Activated naive CD8-positive, alpha-beta T cell treated with anti-CD3 and anti-CD28 coated beads, Interleukin-2, amount 50 U/mL, for 16 hours (primary cell): ENCODE results near the gene CACNA2D3.

Source experiments
- DNase-seq: peaks from one replicate; pipeline ENCODE4 v3.0.0-alpha.2; 2020; ENCODE audit warnings: low read depth, low spot score

Gene CACNA2D3

DNA sequence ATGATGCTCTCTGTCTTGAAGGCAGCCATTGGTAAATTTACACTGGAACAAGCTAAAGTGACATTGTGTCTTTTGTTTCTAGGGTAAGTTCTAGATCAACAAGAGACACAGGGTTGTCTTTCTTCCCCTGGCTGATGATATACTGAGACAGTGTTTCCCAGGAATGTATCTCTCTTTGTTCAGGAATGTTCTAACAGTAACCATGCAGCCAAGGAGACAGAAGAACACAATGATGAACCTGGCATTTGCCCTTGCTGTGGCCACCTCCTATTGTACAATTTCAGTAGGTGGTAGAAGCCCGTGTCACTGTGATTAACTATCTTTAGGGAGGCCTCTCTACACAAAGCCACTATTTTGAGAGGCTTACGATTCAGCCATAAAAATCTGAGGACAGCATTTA, 674.8 kb downstream of the CACNA2D3 start:
- DNase-seq = no peak

GRCh38 chr3:54800478-54800877, 678.1 kb downstream of the CACNA2D3 start:
- DNase-seq = no peak

DNA sequence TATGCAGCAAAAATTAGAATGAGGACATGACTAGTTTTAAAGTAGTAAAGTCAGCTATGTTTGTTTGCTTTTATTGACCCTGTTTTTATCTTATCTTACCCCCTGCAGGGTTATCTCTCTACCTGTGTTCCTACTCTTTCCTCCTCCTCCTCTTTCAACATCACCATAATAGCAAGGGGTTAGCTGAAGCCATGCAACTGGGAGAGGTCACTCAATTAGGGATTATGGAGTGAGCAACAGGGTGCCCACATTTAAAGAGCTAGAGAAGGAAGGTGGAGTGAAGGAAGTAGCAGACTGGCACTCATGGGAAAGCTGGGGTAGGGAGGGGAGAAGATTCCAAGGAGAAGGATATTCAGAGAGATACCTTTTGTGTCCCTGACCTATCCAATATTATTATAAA, 679.6 kb downstream of the CACNA2D3 start:
- no peak for DNase-seq

DNA sequence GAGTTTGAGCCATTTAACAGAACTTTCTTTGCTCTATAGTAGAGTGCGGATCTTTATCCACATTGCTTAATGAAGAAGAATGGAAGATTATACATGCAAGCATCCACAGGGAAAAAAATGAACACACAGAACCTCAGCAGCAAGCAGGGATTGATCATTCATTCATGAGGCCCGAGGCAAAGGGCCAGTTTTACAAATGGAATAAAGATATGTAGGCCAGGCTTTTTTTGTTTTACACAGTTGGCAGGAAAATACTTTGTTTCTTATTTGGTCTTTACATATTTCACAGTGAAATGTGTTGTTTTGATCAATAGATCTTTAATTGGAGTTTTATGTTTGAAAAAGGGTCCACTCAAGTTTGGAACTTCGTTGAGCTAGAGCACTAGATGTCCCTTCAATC, 688.0 kb downstream of the CACNA2D3 start:
- DNase-seq = no peak

GRCh38 chr3:54814224-54814623, 691.9 kb downstream of the CACNA2D3 start:
- no peak for DNase-seq

DNA sequence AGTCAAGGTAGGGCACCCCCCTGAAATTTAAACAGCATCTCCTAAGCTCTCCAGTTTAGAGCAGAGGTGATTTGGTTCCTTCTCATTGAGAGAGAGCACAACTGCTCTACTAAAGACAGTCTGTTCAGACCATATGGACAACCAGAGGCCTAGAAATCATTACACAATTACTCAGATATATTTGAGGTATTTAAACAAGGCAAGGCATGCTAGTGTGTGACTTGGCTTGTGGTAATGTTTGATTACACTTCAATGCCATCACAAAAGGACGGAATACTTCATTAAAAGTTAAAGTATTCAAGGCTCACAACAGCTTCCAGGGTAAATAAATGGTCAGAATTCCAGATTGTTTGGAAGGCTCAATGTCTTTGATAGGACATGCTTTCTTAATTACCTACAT, 695.3 kb downstream of the CACNA2D3 start:
- no peak for DNase-seq

DNA sequence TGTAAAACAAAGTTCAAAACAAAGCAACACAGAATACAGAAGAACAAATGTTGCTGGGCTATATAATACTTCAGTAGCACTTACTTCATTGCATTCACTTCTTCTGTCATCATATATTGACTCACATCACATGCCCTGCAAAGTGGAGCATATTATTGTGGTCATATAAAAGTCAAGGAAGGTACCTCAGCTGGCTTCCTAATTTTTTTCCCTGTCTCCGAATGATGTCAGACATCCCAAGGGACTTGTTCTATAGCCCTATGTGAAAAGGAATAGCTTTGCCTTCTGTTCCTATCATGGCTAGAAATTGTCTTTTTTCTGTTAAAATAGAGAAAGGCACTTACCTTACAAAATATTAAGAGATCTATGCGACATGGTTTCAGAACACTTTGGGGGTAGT, 696.1 kb downstream of the CACNA2D3 start:
- DNase-seq = no peak

- no peak for DNase-seq
Measured at GRCh38 chr3:54818942-54819341, 696.6 kb downstream of the CACNA2D3 start.

DNA sequence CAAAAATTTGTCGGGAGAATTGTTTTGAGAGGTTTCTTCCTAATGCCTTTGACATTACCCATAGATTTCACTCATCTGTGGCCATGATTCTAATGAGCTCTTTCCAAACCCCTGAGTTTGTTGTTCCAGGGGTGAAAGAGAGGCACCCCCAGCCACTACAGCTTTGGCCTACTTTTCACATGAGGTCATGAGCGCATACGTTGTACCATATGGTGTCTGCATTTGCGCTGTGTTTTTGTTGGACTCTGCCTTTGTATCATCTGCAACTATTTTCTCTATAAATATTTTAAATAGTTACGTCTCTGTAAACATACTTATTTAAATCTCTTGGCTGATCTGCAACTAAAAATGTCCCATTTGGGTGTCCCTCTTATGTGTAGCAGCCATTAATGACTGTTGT, 697.6 kb downstream of the CACNA2D3 start:
- no peak for DNase-seq

GRCh38 chr3:54822206-54822605, 699.9 kb downstream of the CACNA2D3 start:
- DNase-seq = no peak

DNA sequence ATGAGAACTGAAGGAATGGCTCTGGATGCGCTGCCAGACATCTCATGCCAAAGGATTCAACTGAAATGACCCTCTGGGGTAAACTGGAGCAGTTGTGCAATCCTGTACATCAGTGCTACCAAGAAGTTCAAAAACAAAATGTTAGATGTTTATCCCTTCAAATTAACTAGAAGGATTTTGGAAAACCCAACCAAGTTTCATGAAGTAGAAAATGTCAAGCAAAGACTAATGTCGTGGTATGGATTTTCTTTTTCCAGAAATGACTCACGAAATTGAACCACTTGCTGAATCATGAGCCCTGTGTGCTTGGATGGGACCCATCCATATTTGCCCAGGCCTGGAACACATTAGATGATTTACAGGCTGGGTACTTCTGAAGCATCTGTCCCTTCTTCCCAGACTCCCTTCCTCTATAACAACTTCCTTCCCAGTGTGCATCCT, 703.9 kb downstream of the CACNA2D3 start:
- DNase-seq = no peak

DNA sequence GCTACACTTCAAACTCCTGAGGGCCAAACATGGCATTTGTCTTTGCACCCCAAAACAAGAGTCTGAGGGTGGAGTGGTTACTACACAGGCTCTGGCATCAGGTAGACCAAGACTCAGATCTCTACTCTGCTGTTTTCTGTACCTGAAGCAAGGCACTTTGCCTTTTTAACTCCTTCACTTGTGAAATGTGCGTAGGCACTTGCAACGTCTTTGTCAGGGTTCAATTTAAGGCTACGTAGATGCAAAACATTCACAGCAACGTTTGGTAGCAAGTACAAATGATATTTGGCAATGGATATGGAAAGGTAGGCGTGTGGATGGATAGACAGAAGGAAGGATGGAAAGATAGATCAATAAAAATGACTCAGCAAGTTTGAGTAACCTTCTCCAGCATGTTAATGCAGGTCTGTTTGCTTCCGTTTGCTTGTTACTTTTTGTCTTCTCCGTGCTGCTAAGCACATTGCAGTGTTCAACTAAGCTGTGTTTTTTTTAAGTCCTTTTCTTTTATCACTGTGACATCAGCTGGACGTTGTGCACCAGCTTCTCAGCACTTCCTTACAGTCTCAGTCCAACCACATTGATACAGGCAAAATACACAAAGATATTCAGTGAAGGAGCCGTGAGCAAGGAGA, 704.8 kb downstream of the CACNA2D3 start:
- no peak for DNase-seq

DNA sequence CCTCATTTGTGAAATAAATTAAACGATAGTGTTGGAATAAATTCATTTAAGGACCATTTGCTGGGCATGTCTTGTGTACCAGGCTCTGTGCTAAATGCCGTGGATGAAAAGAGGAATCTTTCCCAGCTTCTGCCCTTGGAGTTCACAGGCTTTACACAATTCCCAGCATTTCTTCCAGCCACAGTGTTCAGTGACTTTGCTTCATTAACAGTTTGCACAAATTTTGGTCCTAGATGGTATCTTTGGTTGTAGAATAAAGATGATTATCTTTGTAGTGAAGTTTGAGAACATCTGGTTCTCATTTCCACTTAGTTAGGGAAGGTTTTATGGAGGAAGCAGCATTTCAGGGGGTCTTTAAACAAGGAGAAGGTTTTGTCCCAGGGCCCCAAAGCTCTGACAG, 705.4 kb downstream of the CACNA2D3 start:
- DNase-seq = no peak

GRCh38 chr3:54830658-54831057, 708.3 kb downstream of the CACNA2D3 start:
- no peak for DNase-seq

- DNase-seq = no peak
Measured at GRCh38 chr3:54831112-54831511, 708.8 kb downstream of the CACNA2D3 start.

- DNase-seq = no peak
Measured at GRCh38 chr3:54832876-54833275, 710.5 kb downstream of the CACNA2D3 start.

- no peak for DNase-seq
Measured at GRCh38 chr3:54835701-54836100, 713.3 kb downstream of the CACNA2D3 start.

- no peak for DNase-seq
Measured at GRCh38 chr3:54836871-54837270, 714.5 kb downstream of the CACNA2D3 start.

DNA sequence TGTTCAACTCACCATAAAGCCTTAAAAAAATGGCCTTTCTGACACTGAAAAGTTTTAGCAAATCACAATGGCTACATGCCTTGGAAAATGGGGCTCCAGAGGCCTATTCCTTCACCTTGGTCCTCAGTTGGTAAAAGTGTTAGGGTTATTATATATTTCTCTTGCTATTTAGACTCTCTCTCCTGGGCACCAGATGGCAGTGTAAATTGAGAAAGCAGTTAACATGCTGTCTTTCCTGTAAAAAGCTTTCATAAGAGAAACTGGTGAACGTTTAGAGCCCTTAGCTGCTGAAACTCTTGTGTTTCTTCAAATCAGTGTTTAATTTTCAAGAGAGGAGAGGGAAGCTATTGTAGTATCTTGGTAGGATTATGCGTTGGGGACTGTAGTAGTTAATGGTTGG, 715.6 kb downstream of the CACNA2D3 start:
- DNase-seq = no peak

- no peak for DNase-seq
Measured at GRCh38 chr3:54841471-54841870, 719.1 kb downstream of the CACNA2D3 start.

GRCh38 chr3:54843352-54843751, 721.0 kb downstream of the CACNA2D3 start:
- DNase-seq = no peak

DNA sequence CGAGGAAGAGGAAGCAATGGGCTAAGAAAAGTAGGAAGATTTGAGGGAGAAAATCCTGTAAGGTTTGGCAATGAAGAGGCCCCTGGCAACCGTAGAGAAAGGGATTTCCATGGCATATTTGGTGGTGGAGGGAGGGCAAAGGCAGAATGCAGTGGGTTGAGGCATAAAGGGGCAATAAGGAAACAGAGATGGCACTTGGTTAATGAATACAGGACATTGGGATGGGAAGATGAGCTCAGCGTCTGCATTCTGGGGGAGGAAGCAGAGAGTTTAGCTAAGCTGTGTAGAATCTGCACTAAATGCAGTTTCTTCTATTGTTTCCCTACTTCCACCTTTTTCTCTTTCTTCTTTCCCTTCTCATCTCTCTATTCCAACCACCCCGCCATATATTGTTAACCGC, 721.9 kb downstream of the CACNA2D3 start:
- no peak for DNase-seq

DNA sequence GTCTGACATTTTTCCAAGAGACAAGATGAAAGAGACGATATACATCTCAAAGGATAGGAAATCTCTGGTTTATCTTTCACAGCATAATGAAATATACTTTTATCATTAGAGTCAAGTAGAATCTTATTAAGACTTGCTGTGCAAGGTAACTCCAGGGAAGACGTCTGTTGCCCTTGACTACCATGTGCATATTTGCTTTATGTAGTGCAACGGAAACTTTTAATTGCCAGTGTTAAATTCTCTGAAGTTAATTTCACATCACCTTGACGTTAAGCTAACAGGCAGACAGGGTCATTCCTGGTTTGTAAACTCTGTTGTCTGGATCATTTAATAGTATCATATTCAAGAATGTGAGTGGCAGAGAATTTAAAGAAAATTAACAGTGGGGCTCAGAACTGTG, 722.7 kb downstream of the CACNA2D3 start:
- no peak for DNase-seq

DNA sequence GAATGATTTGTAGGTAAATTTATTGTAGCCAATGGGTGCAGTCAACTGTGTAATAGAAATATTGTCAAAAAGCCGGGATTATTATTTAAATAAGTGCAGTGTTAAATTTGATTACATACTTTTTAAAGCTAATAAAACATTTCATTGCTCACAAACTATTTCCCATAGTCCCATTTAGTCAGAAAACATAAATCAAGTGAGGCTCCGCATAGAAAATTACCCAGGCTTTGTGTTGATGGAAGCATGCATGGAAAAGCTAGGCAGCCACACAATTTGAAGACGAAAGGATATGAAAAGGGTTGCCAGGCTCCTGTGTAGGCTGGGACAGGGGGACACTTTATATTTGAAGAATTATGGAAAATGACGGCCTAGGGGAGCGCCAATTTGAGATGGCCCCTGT, 723.2 kb downstream of the CACNA2D3 start:
- DNase-seq = no peak
